Activated CD4-positive, CD25-positive, alpha-beta regulatory T cell (primary cell): ENCODE data around the gene LUC7L2.
"Not testable (repeated sequence)": the region's sequence is repeated elsewhere in the genome, so short reads cannot be mapped to it uniquely, and the experiment has no call there.

Source experiments
- DNase-seq, 4 experiments: peaks; one replicate each; lab custom pipeline; 2025; lab: John Stamatoyannopoulos, UW

Gene LUC7L2

GRCh38 chr7:139355320-139355719 lies 4.4 kb upstream of the LUC7L2 start:
- no peak for DNase-seq

GRCh38 chr7:139357729-139358506 lies 1.8 kb upstream of the LUC7L2 start:
- not testable (repeated sequence) for DNase-seq

- DNase-seq, result peak in 1 of 4 experiments; percentile 22
Measured at GRCh38 chr7:139358541-139359365, 941 bp upstream of the LUC7L2 start.

GRCh38 chr7:139360210-139360947 lies 685 bp downstream of the LUC7L2 start:
- peak; percentile 94 to 96 (median 95) for DNase-seq

- no peak for DNase-seq
Measured at GRCh38 chr7:139360948-139361307, 1.2 kb downstream of the LUC7L2 start.

GRCh38 chr7:139361523-139361922 lies 1.8 kb downstream of the LUC7L2 start:
- DNase-seq, result no peak

GRCh38 chr7:139362302-139362701 lies 2.6 kb downstream of the LUC7L2 start:
- no peak for DNase-seq

GRCh38 chr7:139362981-139363380 lies 3.3 kb downstream of the LUC7L2 start:
- DNase-seq, result no peak

GRCh38 chr7:139365336-139365735 lies 5.6 kb downstream of the LUC7L2 start:
- DNase-seq, result no peak

GRCh38 chr7:139366400-139366799 lies 6.7 kb downstream of the LUC7L2 start:
- DNase-seq, result no peak

GRCh38 chr7:139367438-139368155 lies 7.9 kb downstream of the LUC7L2 start:
- no peak for DNase-seq

- DNase-seq, result no peak
Measured at GRCh38 chr7:139370301-139370942, 10.7 kb downstream of the LUC7L2 start.

GRCh38 chr7:139370943-139371313 lies 11.2 kb downstream of the LUC7L2 start:
- no peak for DNase-seq

- no peak for DNase-seq
Measured at GRCh38 chr7:139374246-139374645, 14.6 kb downstream of the LUC7L2 start.

GRCh38 chr7:139382439-139382838 lies 22.7 kb downstream of the LUC7L2 start:
- DNase-seq, result no peak

GRCh38 chr7:139384611-139385010 lies 24.9 kb downstream of the LUC7L2 start:
- DNase-seq, result no peak

GRCh38 chr7:139387594-139387993 lies 27.9 kb downstream of the LUC7L2 start:
- no peak for DNase-seq

GRCh38 chr7:139389091-139389490 lies 29.4 kb downstream of the LUC7L2 start:
- no peak for DNase-seq

GRCh38 chr7:139389774-139390173 lies 30.1 kb downstream of the LUC7L2 start:
- no peak for DNase-seq

- no peak for DNase-seq
Measured at GRCh38 chr7:139393621-139394211, 34.0 kb downstream of the LUC7L2 start.

GRCh38 chr7:139394540-139394939 lies 34.8 kb downstream of the LUC7L2 start:
- no peak for DNase-seq
